B cell (primary cell): ENCODE results near the gene TGFBRAP1. TPM values are rescaled to one million over a fixed set of nuclear protein-coding genes. Genes with fewer than 3 reads are reported as not detected.

Experiments
- ATAC-seq: fragments of 200-7000 bp; cut with Tn5 transposase; one replicate; pipeline ENCODE4 v1.10.0; 2021; ENCODE audit warnings: low read depth, mild to moderate bottlenecking, moderate number of reproducible peaks, moderate library complexity
- CTCF ChIA-PET: fragments of 350-600 bp; sonication (Branson Sonifier 250); formaldehyde crosslinking; loops from one replicate; lab custom pipeline; 2021; ENCODE audit warnings: antibody characterized with exemption, inconsistent platforms; lab: Charles Lee
- POLR2A ChIA-PET: fragments of 350-600 bp; sonication (Branson Sonifier 250); formaldehyde crosslinking; loops from one replicate; lab custom pipeline; 2021; ENCODE audit warnings: antibody characterized with exemption; lab: Charles Lee
- DNase-seq: peaks from one replicate; pipeline ENCODE4 v3.0.0; 2013
- H2AFZ ChIP-seq: 2 replicates; pipeline ENCODE4 v1.6.1; 2012; ENCODE audit warnings: mild to moderate bottlenecking, low read depth, low read length; ENCODE audit not compliant: insufficient read depth, poor library complexity, severe bottlenecking
- H3K27ac ChIP-seq, 2 donors: 1 replicate in 1 of 2; 2 replicates in 1 of 2; pipeline ENCODE4 v1.5.1; 2012 to 2013; ENCODE audit warnings: low read length in 2 of 2, mild to moderate bottlenecking in 2 of 2, moderate library complexity in 1 of 2
- H3K27me3 ChIP-seq, 4 experiments: fragments of 200-600 bp in 1 of 4; sonication (generic) in 1 of 4; replicated peaks in 1 of 4; 1 replicate in 2 of 4; 2 replicates in 2 of 4; pipeline versions ENCODE4 v1.6.1 to v1.7.0; 2013 to 2016; ENCODE audit warnings: low read length in 3 of 4, mild to moderate bottlenecking in 2 of 4, mixed read lengths in 1 of 4, moderate library complexity in 1 of 4; ENCODE audit not compliant: insufficient read depth in 4 of 4, control insufficient read depth in 3 of 4; ENCODE audit errors: control extremely low read depth in 1 of 4
- H3K36me3 ChIP-seq, 2 experiments: replicated peaks in 1 of 2; 1 replicate in 1 of 2; 2 replicates in 1 of 2; pipeline versions ENCODE4 v1.6.1 to v1.7.1; 2013; ENCODE audit warnings: low read length in 1 of 2; ENCODE audit not compliant: insufficient read depth in 2 of 2, control insufficient read depth in 1 of 2; ENCODE audit errors: control extremely low read depth in 1 of 2, extremely low read depth in 1 of 2
- H3K4me1 ChIP-seq, 2 donors: fragments of 200-600 bp in 1 of 2; sonication (generic) in 1 of 2; 1 replicate in 1 of 2; 2 replicates in 1 of 2; pipeline versions ENCODE4 v1.5.1 to v1.6.1; 2013 to 2017; ENCODE audit warnings: low read length in 2 of 2; ENCODE audit not compliant: control insufficient read depth in 2 of 2, insufficient read depth in 2 of 2
- H3K4me2 ChIP-seq: replicated peaks from 2 replicates; pipeline ENCODE3; 2012; ENCODE audit warnings: mild to moderate bottlenecking, low read depth, low read length; ENCODE audit not compliant: poor library complexity, severe bottlenecking
- H3K4me3 ChIP-seq, 5 experiments: fragments of 200-600 bp in 1 of 5; sonication (generic) in 1 of 5; 1 replicate in 3 of 5; 2 replicates in 2 of 5; pipeline versions ENCODE4 v1.5.1 to v1.7.0; 2011 to 2016; ENCODE audit warnings: low read length in 4 of 5, mild to moderate bottlenecking in 4 of 5, low read depth in 2 of 5, control low read depth in 1 of 5, moderate library complexity in 1 of 5; ENCODE audit not compliant: insufficient read depth in 1 of 5; ENCODE audit errors: control extremely low read depth in 1 of 5, extremely low read depth in 1 of 5
- H3K79me2 ChIP-seq: fragments of 200-600 bp; sonication (generic); one replicate; pipeline ENCODE4 v1.6.0; 2016; ENCODE audit warnings: low read length; ENCODE audit not compliant: control insufficient read depth, insufficient read depth
- H3K9ac ChIP-seq: fragments of 200-600 bp; sonication (generic); 2 replicates; pipeline ENCODE4 v1.6.1; 2017; ENCODE audit warnings: mild to moderate bottlenecking, low read length, moderate library complexity
- H3K9me3 ChIP-seq, 3 donors: one replicate each; pipeline versions ENCODE4 v1.6.1 to v1.7.1; 2013; ENCODE audit warnings: low read length in 2 of 3; ENCODE audit not compliant: control insufficient read depth in 2 of 3, insufficient read depth in 1 of 3; ENCODE audit errors: control extremely low read depth in 1 of 3
- H4K20me1 ChIP-seq: 2 replicates; pipeline ENCODE4 v1.6.0; 2012; ENCODE audit warnings: mild to moderate bottlenecking, low read length; ENCODE audit not compliant: insufficient read depth, control insufficient read depth, poor library complexity, severe bottlenecking
- H3K27ac Mint-ChIP-seq: one replicate; pipeline ENCODE4 v1.8.0; 2021; ENCODE audit warnings: mixed read lengths
- H3K27me3 Mint-ChIP-seq: one replicate; pipeline ENCODE4 v1.8.0; 2021; ENCODE audit warnings: mixed read lengths
- H3K4me1 Mint-ChIP-seq: one replicate; pipeline ENCODE4 v1.8.0; 2021; ENCODE audit warnings: mixed read lengths
- H3K4me3 Mint-ChIP-seq: one replicate; pipeline ENCODE4 v1.8.0; 2021; ENCODE audit warnings: mixed read lengths
- H3K9me3 Mint-ChIP-seq: one replicate; pipeline ENCODE4 v1.8.0; 2022; ENCODE audit warnings: mixed read lengths; ENCODE audit not compliant: insufficient read depth
- CTCF ChIP-seq: fragments of 200-600 bp; IDR thresholded peaks from one replicate; pipeline ENCODE4 v1.8.0; 2022; ENCODE audit warnings: antibody characterized with exemption, mild to moderate bottlenecking
- EZH2 ChIP-seq: IDR thresholded peaks from 2 replicates; pipeline ENCODE4 v1.6.1; 2012; ENCODE audit warnings: borderline replicate concordance, low read depth, mild to moderate bottlenecking, moderate library complexity, low read length; ENCODE audit not compliant: insufficient read depth, poor library complexity, severe bottlenecking
- WGBS: methylation state at CpG from one replicate; pipeline ENCODE4 v1.1.5; 2013; ENCODE audit warnings: missing lambda C conversion rate; ENCODE audit not compliant: insufficient coverage; 5-methylcytosine and 5-hydroxymethylcytosine counted together
- intact Hi-C: fragments of 100-400 bp; cut with micrococcal nuclease; formaldehyde crosslinking; loops from one replicate; pipeline ENCODE4 v1.10.0; 2022
- polyA plus RNA-seq: library from polyadenylated mRNA; depleted of rRNA; stranded (reverse); fragments of >200 nt; gene quantifications from 2 replicates; pipeline ENCODE4 v1.2.3, GENCODE V29; 2012
- total RNA-seq, 2 donors: library from RNA; stranded (reverse); fragments of 120-200 nt in 1 of 2; gene quantifications; 1 replicate in 1 of 2; 2 replicates in 1 of 2; pipeline versions ENCODE4 v1.2.3 to v1.2.4, GENCODE V29; 2013 to 2022

TGFBRAP1 gene
- total and polyA plus RNA-seq, 2 donors (not counting 1 experiment from before 2014, with no cell fraction given) = 9.3 to 21.7 TPM

- Histone ChIP-seq H4K20me1 (no peaks in the 10 kb centered on the region), H3K27me3 (no peaks in the 10 kb centered on the region), H3K27ac (no peak overlapping the region), H3K4me3 (no peak overlapping the region), H3K4me2 (no peak overlapping the region), H3K9ac (no peak overlapping the region), H3K36me3 (no peaks in the 10 kb centered on the region), H3K79me2 (no peaks in the 10 kb centered on the region), H3K4me1 (peaks cover 0 to 3% of the 10 kb centered on the region in 2 donors), H2AFZ (no peak overlapping the region), H3K9me3 (no peaks in the 10 kb centered on the region)
- DNase-seq = no peak
- POLR2A ChIA-PET = no interaction called here
- no peak for ATAC-seq
- TF ChIP-seq EZH2 (no peak), CTCF (no peak)
- Mint-ChIP-seq H3K9me3 (no peaks in the 10 kb centered on the region), H3K4me3 (no peak overlapping the region), H3K4me1 (peaks cover 4% of the 10 kb centered on the region), H3K27me3 (no peaks in the 10 kb centered on the region), H3K27ac (no peak overlapping the region)
- CTCF ChIA-PET = interaction anchor here (0.9 to 1.2 kb wide), 2 partner anchors 9 to 175 kb away, joined by 3 read pairs; no protein-coding TSS in a partner anchor
- WGBS = 76% methylated on average over 4 of the region's 4 CpGs
- intact Hi-C loops = no loop called here
Measured at GRCh38 chr2:105371810-105372209, 42.3 kb upstream of the TGFBRAP1 start.

GRCh38 chr2:105371156-105371555 lies 41.6 kb upstream of the TGFBRAP1 start:
- Histone ChIP-seq H3K9me3 (no peaks in the 10 kb centered on the region), H4K20me1 (no peaks in the 10 kb centered on the region), H2AFZ (no peak overlapping the region), H3K27me3 (no peaks in the 10 kb centered on the region), H3K4me1 (peaks cover 0 to 3% of the 10 kb centered on the region in 2 donors), H3K27ac (no peak overlapping the region), H3K79me2 (no peaks in the 10 kb centered on the region), H3K4me2 (no peak overlapping the region), H3K4me3 (no peak overlapping the region), H3K36me3 (no peaks in the 10 kb centered on the region), H3K9ac (no peak overlapping the region)
- WGBS = 100% methylated on average over 9 of the region's 10 CpGs
- no peak for DNase-seq
- intact Hi-C loops = no loop called here
- ChIA-PET CTCF (interaction anchor here (1.2 kb wide), 1 partner anchor 8 kb away, joined by 3 read pairs; no protein-coding TSS in a partner anchor), POLR2A (no interaction called here)
- no peak for ATAC-seq
- TF ChIP-seq CTCF (no peak), EZH2 (no peak)
- H3K27ac Mint-ChIP-seq = no peak overlapping the region
- no peaks in the 10 kb centered on the region for H3K9me3 Mint-ChIP-seq
- H3K4me1 Mint-ChIP-seq = peaks cover 4% of the 10 kb centered on the region
- no peak overlapping the region for H3K4me3 Mint-ChIP-seq
- H3K27me3 Mint-ChIP-seq = no peaks in the 10 kb centered on the region
